ENCODE data around the gene ZNF423. TPM values are rescaled to one million over a fixed set of nuclear protein-coding genes. Genes with fewer than 3 reads are reported as not detected.

ZNF423 gene
- total and polyA plus RNA-seq, 9 of the 15 experiments (the other 6 are each of a cell fraction or from before 2014, with no cell fraction given) = not detected

DNA sequence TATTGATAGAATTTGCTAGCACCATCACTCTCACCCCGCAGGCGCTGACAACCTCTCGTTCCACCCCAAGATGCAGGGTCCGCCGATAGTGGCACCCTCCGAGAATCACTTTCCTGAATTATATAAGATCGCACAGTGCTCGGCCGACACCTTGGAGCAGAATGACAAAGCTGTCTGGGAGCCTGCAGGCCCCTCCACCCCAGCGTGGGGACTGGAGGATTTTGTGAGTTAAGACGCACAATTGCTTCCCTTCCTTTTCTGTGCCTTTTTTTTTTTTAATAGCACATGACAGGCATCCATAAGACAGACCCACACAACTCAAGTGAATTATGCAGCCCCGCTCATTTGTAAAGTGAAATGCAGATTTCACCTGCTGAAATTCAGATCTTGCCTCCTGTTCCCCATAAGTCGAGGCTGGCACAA is 327.0 kb downstream of the ZNF423 start:
- no peaks in the 10 kb centered on the region for H3K79me2 ChIP-seq (ENCODE audit: control insufficient read depth, insufficient read depth, low read length)
- H3K4me1 ChIP-seq (replicated peaks in 1 of 2; ENCODE audit: control insufficient read depth in 2 of 2, insufficient read depth in 2 of 2, low read length in 2 of 2) = peaks cover 0 to 3% of the 10 kb centered on the region in 2 experiments; a peak in 2 of 5 replicates
- in situ Hi-C loops (cut with MboI) (no loop called here), intact Hi-C loops (cut with micrococcal nuclease) (no loop called here)
- peaks cover 5% of the 10 kb centered on the region; the same call in 1 of the 2 replicates for H4K20me1 ChIP-seq (replicated peaks; ENCODE audit: control insufficient read depth, insufficient read depth, low read length)
- H3K9me3 ChIP-seq (replicated peaks; ENCODE audit: control insufficient read depth, insufficient read depth, low read depth, low read length) = no peaks in the 10 kb centered on the region
- no peak; the same call in 2 of the 3 replicates for ATAC-seq
- no peak overlapping the region for H3K4me3 ChIP-seq
- no TSS peak for BruUV-seq (replicated peaks)
- ChIA-PET CTCF (ENCODE audit: low intra/inter-chr PET ratio) (no interaction called here), POLR2A (no interaction called here)
- no peaks in the 10 kb centered on the region for H3K36me3 ChIP-seq (ENCODE audit: control insufficient read depth, insufficient read depth, low read length)
- H3K27ac ChIP-seq (ENCODE audit: extremely low read depth, low read depth, low read length) = no peak overlapping the region
- 5% methylated on average over 12 of the region's 13 CpGs for WGBS (ENCODE audit: insufficient coverage, low coverage, missing lambda C conversion rate)
- peaks cover 15 to 68% of the 10 kb centered on the region in 2 experiments for H3K27me3 ChIP-seq (ENCODE audit: control insufficient read depth in 2 of 2, insufficient read depth in 2 of 2, low read length in 2 of 2)
- no peak overlapping the region for H3K9ac ChIP-seq (ENCODE audit: insufficient read depth in 1 of 2, low read depth in 2 of 2, low read length in 2 of 2)
- TF ChIP-seq ZKSCAN1 (IDR thresholded peaks at IDR 0.05; ENCODE audit: low read depth, low read length) (no peak), TEAD4 (IDR thresholded peaks at IDR 0.05; ENCODE audit: low read length) (no peak), TEAD4 (CRISPR knock-in tag; IDR thresholded peaks at IDR 0.05; ENCODE audit: borderline replicate concordance) (no peak), FIP1L1 (IDR thresholded peaks at IDR 0.05; ENCODE audit: low read depth, low read length, poor library complexity, severe bottlenecking) (no peak), ZNF444 (CRISPR knock-in tag; IDR thresholded peaks at IDR 0.05) (no peak), GTF2A2 (tag; IDR thresholded peaks at IDR 0.05) (no peak), DMBX1 (CRISPR knock-in tag; IDR thresholded peaks at IDR 0.05; ENCODE audit: borderline replicate concordance) (no peak), MEIS2 (IDR thresholded peaks at IDR 0.05; ENCODE audit: partially characterized antibody) (no peak), GATAD2B (IDR thresholded peaks at IDR 0.05; ENCODE audit: borderline replicate concordance) (no peak), TARDBP (IDR thresholded peaks at IDR 0.05) (no peak), XRCC4 (IDR thresholded peaks at IDR 0.05; ENCODE audit: extremely low read depth, insufficient read depth, insufficient read length) (no peak), ZNF79 (CRISPR knock-in tag; IDR thresholded peaks at IDR 0.05; ENCODE audit: low read depth) (no peak), MAZ (CRISPR knock-in tag; conservative IDR thresholded peaks at IDR 0.05 in 1 of 2, IDR thresholded peaks at IDR 0.05 in 1 of 2) (no peak)
- TF ChIP-seq, protein P1, sequence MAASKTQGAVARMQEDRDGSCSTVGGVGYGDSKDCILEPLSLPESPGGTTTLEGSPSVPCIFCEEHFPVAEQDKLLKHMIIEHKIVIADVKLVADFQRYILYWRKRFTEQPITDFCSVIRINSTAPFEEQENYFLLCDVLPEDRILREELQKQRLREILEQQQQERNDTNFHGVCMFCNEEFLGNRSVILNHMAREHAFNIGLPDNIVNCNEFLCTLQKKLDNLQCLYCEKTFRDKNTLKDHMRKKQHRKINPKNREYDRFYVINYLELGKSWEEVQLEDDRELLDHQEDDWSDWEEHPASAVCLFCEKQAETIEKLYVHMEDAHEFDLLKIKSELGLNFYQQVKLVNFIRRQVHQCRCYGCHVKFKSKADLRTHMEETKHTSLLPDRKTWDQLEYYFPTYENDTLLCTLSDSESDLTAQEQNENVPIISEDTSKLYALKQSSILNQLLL (CRISPR knock-in tag; IDR thresholded peaks at IDR 0.05; ENCODE audit: borderline replicate concordance) = no peak
- TF ChIP-seq, protein P2, sequence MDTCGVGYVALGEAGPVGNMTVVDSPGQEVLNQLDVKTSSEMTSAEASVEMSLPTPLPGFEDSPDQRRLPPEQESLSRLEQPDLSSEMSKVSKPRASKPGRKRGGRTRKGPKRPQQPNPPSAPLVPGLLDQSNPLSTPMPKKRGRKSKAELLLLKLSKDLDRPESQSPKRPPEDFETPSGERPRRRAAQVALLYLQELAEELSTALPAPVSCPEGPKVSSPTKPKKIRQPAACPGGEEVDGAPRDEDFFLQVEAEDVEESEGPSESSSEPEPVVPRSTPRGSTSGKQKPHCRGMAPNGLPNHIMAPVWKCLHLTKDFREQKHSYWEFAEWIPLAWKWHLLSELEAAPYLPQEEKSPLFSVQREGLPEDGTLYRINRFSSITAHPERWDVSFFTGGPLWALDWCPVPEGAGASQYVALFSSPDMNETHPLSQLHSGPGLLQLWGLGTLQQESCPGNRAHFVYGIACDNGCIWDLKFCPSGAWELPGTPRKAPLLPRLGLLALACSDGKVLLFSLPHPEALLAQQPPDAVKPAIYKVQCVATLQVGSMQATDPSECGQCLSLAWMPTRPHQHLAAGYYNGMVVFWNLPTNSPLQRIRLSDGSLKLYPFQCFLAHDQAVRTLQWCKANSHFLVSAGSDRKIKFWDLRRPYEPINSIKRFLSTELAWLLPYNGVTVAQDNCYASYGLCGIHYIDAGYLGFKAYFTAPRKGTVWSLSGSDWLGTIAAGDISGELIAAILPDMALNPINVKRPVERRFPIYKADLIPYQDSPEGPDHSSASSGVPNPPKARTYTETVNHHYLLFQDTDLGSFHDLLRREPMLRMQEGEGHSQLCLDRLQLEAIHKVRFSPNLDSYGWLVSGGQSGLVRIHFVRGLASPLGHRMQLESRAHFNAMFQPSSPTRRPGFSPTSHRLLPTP (IDR thresholded peaks at IDR 0.05; ENCODE audit: borderline replicate concordance, extremely low read depth, insufficient read length) = no peak
- TF ChIP-seq, protein P3, sequence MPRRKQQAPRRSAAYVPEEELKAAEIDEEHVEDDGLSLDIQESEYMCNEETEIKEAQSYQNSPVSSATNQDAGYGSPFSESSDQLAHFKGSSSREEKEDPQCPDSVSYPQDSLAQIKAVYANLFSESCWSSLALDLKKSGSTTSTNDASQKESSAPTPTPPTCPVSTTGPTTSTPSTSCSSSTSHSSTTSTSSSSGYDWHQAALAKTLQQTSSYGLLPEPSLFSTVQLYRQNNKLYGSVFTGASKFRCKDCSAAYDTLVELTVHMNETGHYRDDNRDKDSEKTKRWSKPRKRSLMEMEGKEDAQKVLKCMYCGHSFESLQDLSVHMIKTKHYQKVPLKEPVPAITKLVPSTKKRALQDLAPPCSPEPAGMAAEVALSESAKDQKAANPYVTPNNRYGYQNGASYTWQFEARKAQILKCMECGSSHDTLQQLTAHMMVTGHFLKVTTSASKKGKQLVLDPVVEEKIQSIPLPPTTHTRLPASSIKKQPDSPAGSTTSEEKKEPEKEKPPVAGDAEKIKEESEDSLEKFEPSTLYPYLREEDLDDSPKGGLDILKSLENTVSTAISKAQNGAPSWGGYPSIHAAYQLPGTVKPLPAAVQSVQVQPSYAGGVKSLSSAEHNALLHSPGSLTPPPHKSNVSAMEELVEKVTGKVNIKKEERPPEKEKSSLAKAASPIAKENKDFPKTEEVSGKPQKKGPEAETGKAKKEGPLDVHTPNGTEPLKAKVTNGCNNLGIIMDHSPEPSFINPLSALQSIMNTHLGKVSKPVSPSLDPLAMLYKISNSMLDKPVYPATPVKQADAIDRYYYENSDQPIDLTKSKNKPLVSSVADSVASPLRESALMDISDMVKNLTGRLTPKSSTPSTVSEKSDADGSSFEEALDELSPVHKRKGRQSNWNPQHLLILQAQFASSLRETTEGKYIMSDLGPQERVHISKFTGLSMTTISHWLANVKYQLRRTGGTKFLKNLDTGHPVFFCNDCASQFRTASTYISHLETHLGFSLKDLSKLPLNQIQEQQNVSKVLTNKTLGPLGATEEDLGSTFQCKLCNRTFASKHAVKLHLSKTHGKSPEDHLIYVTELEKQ (CRISPR knock-in tag; IDR thresholded peaks at IDR 0.05) = no peak
- no peak for DNase-seq (ENCODE audit: extremely low read depth in 1 of 4, low spot score in 3 of 4)
- no peak overlapping the region for H3K4me2 ChIP-seq (ENCODE audit: insufficient read depth, low read length)
- H3K9me1 ChIP-seq (ENCODE audit: control insufficient read depth, insufficient read depth, low read length) = no peaks in the 10 kb centered on the region
- no peak overlapping the region for H2AFZ ChIP-seq (ENCODE audit: low read depth, low read length)
- no peak for FAIRE-seq
